PC-3 (cell line): ENCODE data around the gene GALNT14.

Experiments used
- EZH2 ChIP-seq: fragments of 300-600 bp; sonication (generic); IDR thresholded peaks from one replicate; pipeline ENCODE4 v1.6.1; 2017; ENCODE audit warnings: antibody characterized with exemption, mild to moderate bottlenecking, low read length; ENCODE audit not compliant: unreplicated experiment
- EZH2phosphoT487 ChIP-seq: fragments of 300-600 bp; sonication (generic); IDR thresholded peaks from 2 replicates; pipeline ENCODE4 v1.6.1; 2018; ENCODE audit warnings: mild to moderate bottlenecking, antibody characterized with exemption, low read length, borderline replicate concordance
- TF ChIP-seq, protein P1 (sequence below): fragments of 300-600 bp; sonication (generic); conservative IDR thresholded peaks from 2 replicates; pipeline ENCODE4 v1.5.1; 2017; ENCODE audit warnings: antibody characterized with exemption, low read depth, mild to moderate bottlenecking, low read length

DNA sequence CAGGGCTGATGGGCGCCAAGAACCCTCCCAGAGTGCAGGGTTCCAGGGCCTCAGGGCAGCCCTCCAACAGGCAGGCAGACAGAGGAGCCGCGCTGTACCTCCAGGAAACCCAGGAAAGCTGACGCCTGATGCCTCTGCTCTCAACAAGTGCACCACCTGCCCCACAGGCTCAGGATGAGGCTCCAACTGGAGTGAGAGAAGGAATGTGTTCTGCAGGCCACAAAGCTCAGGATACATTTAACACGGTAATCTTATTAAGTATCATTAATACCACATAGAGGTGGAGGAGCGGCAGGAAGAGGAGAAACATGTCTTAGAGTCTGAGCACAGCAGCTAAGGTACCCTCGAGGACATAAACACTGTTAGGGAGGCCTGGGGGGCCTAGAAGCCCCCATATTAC lies 175.1 kb downstream of the GALNT14 start:
- TF ChIP-seq, protein P1, sequence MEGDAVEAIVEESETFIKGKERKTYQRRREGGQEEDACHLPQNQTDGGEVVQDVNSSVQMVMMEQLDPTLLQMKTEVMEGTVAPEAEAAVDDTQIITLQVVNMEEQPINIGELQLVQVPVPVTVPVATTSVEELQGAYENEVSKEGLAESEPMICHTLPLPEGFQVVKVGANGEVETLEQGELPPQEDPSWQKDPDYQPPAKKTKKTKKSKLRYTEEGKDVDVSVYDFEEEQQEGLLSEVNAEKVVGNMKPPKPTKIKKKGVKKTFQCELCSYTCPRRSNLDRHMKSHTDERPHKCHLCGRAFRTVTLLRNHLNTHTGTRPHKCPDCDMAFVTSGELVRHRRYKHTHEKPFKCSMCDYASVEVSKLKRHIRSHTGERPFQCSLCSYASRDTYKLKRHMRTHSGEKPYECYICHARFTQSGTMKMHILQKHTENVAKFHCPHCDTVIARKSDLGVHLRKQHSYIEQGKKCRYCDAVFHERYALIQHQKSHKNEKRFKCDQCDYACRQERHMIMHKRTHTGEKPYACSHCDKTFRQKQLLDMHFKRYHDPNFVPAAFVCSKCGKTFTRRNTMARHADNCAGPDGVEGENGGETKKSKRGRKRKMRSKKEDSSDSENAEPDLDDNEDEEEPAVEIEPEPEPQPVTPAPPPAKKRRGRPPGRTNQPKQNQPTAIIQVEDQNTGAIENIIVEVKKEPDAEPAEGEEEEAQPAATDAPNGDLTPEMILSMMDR, result no peak
- no peak for TF ChIP-seq EZH2
- no peak for TF ChIP-seq EZH2phosphoT487
